DND-41 (cell line): ENCODE results near the gene PCDHB10.
"Not testable (repeated sequence)": the region's sequence is repeated elsewhere in the genome, so short reads cannot be mapped to it uniquely, and the experiment has no call there.

Experiments
- ATAC-seq: fragments of 200-7000 bp; cut with Tn5 transposase; 3 replicates; pipeline ENCODE4 v1.9.1; 2021; ENCODE audit warnings: low read depth; ENCODE audit not compliant: insufficient read depth
- DNase-seq: peaks from one replicate; pipeline ENCODE4 v3.0.0-alpha.2; 2020
- H2AFZ ChIP-seq: 2 replicates; pipeline ENCODE4 v1.6.0; 2012; ENCODE audit warnings: low read depth, low read length
- H3K27ac ChIP-seq: 2 replicates; pipeline ENCODE4 v1.5.1; 2012; ENCODE audit warnings: low read length, inconsistent platforms
- H3K27me3 ChIP-seq: fragments of 200-600 bp; sonication (generic); 2 replicates; pipeline ENCODE4 v1.6.0; 2012; ENCODE audit warnings: low read length, mild to moderate bottlenecking, inconsistent platforms; ENCODE audit not compliant: insufficient read depth, poor library complexity
- H3K36me3 ChIP-seq: 2 replicates; pipeline ENCODE4 v1.5.1; 2012; ENCODE audit warnings: low read length, inconsistent platforms; ENCODE audit not compliant: insufficient read depth
- H3K4me1 ChIP-seq: 2 replicates; pipeline ENCODE4 v1.5.1; 2012; ENCODE audit warnings: mild to moderate bottlenecking, low read length; ENCODE audit not compliant: insufficient read depth
- H3K4me2 ChIP-seq: 2 replicates; pipeline ENCODE4 v1.6.0; 2012; ENCODE audit warnings: mild to moderate bottlenecking, moderate library complexity, low read length, inconsistent platforms; ENCODE audit not compliant: insufficient read depth
- H3K4me3 ChIP-seq, 2 experiments: fragments of 200-600 bp in 1 of 2; shearing (Covaris generic) in 1 of 2; 2 replicates each; pipeline ENCODE4 v1.5.1; 2012 to 2016; ENCODE audit warnings: inconsistent platforms in 2 of 2, low read length in 2 of 2, mild to moderate bottlenecking in 2 of 2, low read depth in 1 of 2, moderate library complexity in 1 of 2
- H3K79me2 ChIP-seq: 2 replicates; pipeline ENCODE4 v1.6.0; 2012; ENCODE audit warnings: low read length, inconsistent platforms; ENCODE audit not compliant: insufficient read depth
- H3K9ac ChIP-seq: 2 replicates; pipeline ENCODE4 v1.6.0; 2012; ENCODE audit warnings: low read depth, mild to moderate bottlenecking, inconsistent platforms, low read length, moderate library complexity
- H3K9me3 ChIP-seq: 2 replicates; pipeline ENCODE4 v1.5.1; 2012; ENCODE audit warnings: low read length, moderate library complexity, mild to moderate bottlenecking, inconsistent platforms; ENCODE audit not compliant: insufficient read depth, severe bottlenecking
- H4K20me1 ChIP-seq: 2 replicates; pipeline ENCODE4 v1.6.0; 2012; ENCODE audit warnings: low read length; ENCODE audit not compliant: insufficient read depth
- EZH2 ChIP-seq: IDR thresholded peaks from 3 replicates; pipeline ENCODE4 v1.6.1; 2012; ENCODE audit warnings: borderline replicate concordance, low read depth, mild to moderate bottlenecking, moderate library complexity, low read length, inconsistent platforms; ENCODE audit not compliant: severe bottlenecking
- TF ChIP-seq, protein P1 (sequence below): IDR thresholded peaks from 2 replicates; pipeline ENCODE4 v1.5.1; 2012; ENCODE audit warnings: borderline replicate concordance, low read length, moderate library complexity, mild to moderate bottlenecking; ENCODE audit not compliant: poor library complexity, severe bottlenecking; ENCODE audit errors: extremely low read depth

PCDHB10 gene

DNA sequence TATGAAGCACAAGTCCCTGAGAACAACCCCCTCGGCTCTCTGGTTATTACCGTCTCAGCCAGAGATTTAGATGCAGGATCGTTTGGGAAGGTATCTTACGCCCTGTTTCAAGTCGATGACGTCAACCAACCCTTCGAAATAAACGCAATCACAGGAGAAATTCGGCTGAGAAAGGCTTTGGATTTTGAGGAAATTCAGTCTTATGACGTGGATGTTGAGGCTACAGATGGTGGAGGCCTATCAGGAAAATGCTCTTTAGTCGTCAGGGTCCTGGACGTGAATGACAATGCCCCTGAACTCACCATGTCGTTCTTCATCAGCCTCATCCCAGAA, 41.2 kb upstream of the PCDHB10 start:
- H2AFZ ChIP-seq: no peak overlapping the region
- H3K27ac ChIP-seq: no peak overlapping the region
- no peaks in the 10 kb centered on the region for H3K4me1 ChIP-seq
- no peak for DNase-seq
- H3K9ac ChIP-seq: no peak overlapping the region
- no peaks in the 10 kb centered on the region for H3K27me3 ChIP-seq
- ATAC-seq: no peak
- no peaks in the 10 kb centered on the region for H3K9me3 ChIP-seq
- TF ChIP-seq, protein P1, sequence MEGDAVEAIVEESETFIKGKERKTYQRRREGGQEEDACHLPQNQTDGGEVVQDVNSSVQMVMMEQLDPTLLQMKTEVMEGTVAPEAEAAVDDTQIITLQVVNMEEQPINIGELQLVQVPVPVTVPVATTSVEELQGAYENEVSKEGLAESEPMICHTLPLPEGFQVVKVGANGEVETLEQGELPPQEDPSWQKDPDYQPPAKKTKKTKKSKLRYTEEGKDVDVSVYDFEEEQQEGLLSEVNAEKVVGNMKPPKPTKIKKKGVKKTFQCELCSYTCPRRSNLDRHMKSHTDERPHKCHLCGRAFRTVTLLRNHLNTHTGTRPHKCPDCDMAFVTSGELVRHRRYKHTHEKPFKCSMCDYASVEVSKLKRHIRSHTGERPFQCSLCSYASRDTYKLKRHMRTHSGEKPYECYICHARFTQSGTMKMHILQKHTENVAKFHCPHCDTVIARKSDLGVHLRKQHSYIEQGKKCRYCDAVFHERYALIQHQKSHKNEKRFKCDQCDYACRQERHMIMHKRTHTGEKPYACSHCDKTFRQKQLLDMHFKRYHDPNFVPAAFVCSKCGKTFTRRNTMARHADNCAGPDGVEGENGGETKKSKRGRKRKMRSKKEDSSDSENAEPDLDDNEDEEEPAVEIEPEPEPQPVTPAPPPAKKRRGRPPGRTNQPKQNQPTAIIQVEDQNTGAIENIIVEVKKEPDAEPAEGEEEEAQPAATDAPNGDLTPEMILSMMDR: no peak
- no peak for TF ChIP-seq EZH2
- no peaks in the 10 kb centered on the region for H3K36me3 ChIP-seq
- no peaks in the 10 kb centered on the region for H3K79me2 ChIP-seq
- no peaks in the 10 kb centered on the region for H4K20me1 ChIP-seq
- no peak overlapping the region for H3K4me2 ChIP-seq
- H3K4me3 ChIP-seq: no peak overlapping the region

DNA sequence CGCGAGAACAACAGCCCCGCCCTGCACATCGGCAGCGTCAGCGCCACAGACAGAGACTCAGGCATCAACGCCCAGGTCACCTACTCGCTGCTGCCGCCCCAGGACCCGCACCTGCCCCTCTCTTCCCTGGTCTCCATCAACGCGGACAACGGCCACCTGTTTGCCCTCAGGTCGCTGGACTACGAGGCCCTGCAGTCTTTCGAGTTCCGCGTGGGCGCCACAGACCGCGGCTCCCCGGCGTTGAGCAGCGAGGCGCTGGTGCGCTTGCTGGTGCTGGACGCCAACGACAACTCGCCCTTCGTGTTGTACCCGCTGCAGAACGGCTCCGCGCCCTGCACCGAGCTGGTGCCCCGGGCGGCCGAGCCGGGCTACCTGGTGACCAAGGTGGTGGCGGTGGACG, 40.5 kb upstream of the PCDHB10 start:
- not testable (repeated sequence) for H2AFZ ChIP-seq, H3K9me3 ChIP-seq, H3K27ac ChIP-seq, H3K4me1 ChIP-seq, H3K36me3 ChIP-seq, ATAC-seq, H3K4me2 ChIP-seq, H3K27me3 ChIP-seq, H3K4me3 ChIP-seq, H3K9ac ChIP-seq, H4K20me1 ChIP-seq, H3K79me2 ChIP-seq, DNase-seq

DNA sequence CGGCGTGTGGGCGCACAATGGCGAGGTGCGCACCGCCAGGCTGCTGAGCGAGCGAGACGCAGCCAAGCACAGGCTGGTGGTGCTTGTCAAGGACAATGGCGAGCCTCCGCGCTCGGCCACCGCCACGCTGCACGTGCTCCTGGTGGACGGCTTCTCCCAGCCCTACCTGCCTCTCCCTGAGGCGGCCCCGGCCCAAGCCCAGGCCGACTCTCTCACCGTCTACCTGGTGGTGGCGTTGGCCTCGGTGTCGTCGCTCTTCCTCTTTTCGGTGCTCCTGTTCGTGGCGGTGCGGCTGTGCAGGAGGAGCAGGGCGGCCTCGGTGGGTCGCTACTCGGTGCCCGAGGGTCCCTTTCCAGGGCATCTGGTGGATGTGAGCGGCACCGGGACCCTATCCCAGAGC, 40.1 kb upstream of the PCDHB10 start:
- H3K79me2 ChIP-seq, H3K27me3 ChIP-seq, H3K4me3 ChIP-seq: not testable (repeated sequence)

DNA sequence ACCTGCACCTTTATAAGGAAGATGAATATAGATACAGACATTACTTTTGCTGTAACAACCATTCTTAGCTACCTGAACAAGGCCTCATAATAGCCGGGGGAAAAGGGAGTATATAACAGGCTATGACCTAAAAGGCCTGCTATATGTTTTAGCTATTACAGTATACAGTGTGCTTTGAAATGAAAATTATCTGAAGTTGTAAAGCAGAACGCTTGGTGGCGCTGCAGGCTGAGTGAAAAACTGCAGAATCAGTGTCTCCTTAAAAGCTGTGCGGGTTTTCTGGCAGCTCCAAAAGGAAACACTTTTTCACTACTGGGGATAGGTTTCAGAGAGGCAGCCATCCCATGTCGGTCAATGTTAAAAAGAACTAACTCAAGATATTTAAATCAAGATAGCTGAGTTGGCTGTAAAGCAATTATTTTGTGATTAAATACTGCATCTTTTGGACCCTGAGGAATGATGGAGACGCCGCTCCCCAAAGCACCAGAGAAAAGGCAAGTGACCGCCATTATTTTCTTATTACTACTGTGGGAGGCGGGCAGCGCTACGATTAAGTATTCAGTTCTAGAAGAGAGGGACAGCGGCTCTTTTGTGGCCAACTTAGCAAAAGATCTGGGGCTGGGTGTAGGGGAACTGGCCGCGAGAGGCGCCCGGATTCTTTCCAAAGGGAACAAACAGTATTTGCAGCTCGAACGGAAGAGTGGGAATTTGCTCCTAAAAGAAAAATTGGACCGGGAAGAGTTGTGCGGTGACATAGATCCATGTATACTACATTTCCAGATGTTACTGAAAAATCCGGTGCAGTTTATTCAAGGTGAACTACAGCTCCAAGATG, 36.4 kb upstream of the PCDHB10 start:
- H3K4me1 ChIP-seq: no peaks in the 10 kb centered on the region
- TF ChIP-seq, protein P1: no peak
- no peak for TF ChIP-seq EZH2
- no peak for ATAC-seq

More for the DNA sequence above, 40.1 kb upstream of the PCDHB10 start:
- H3K9me3 ChIP-seq, H4K20me1 ChIP-seq, ATAC-seq, H3K36me3 ChIP-seq, H3K27ac ChIP-seq, H3K4me1 ChIP-seq, H3K4me2 ChIP-seq, DNase-seq, H2AFZ ChIP-seq, H3K9ac ChIP-seq: not testable (repeated sequence)

DNA sequence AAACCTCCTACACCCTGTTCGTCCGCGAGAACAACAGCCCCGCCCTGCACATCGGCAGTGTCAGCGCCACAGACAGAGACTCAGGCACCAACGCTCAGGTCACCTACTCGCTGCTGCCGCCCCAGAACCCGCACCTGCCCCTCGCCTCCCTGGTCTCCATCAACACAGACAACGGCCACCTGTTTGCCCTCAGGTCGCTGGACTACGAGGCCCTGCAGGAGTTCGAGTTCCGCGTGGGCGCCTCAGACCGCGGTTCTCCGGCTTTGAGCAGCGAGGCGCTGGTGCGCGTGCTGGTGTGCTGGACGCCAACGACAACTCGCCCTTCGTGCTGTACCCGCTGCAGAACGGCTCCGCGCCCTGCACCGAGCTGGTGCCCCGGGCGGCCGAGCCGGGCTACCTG, 34.8 kb upstream of the PCDHB10 start:
- ATAC-seq: not testable (repeated sequence)

More for the DNA sequence above, 36.4 kb upstream of the PCDHB10 start:
- H3K27ac ChIP-seq: no peak overlapping the region
- H3K4me3 ChIP-seq: no peak overlapping the region
- H3K36me3 ChIP-seq: no peaks in the 10 kb centered on the region
- no peaks in the 10 kb centered on the region for H3K27me3 ChIP-seq
- no peaks in the 10 kb centered on the region for H4K20me1 ChIP-seq
- no peak overlapping the region for H3K9ac ChIP-seq
- H3K9me3 ChIP-seq: no peaks in the 10 kb centered on the region
- H3K79me2 ChIP-seq: no peaks in the 10 kb centered on the region
- no peak overlapping the region for H3K4me2 ChIP-seq
- H2AFZ ChIP-seq: no peak overlapping the region
- no peak for DNase-seq

DNA sequence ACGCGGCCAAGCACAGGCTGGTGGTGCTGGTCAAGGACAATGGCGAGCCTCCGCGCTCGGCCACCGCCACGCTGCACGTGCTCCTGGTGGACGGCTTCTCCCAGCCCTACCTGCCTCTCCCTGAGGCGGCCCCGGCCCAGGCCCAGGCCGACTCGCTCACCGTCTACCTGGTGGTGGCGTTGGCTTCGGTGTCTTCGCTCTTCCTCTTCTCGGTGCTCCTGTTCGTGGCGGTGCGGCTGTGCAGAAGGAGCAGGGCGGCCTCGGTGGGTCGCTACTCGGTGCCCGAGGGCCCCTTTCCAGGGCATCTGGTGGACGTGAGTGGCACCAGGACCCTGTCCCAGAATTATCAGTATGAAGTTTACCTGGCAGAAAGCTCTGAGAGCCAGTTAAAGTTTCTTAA, 34.3 kb upstream of the PCDHB10 start:
- ATAC-seq, H4K20me1 ChIP-seq: not testable (repeated sequence)

More for the DNA sequence above, 34.8 kb upstream of the PCDHB10 start:
- not testable (repeated sequence) for H3K4me3 ChIP-seq, H3K4me2 ChIP-seq, H3K27ac ChIP-seq, H3K9ac ChIP-seq, H3K36me3 ChIP-seq, H3K27me3 ChIP-seq, DNase-seq, H3K9me3 ChIP-seq, H4K20me1 ChIP-seq, H3K79me2 ChIP-seq, H2AFZ ChIP-seq, H3K4me1 ChIP-seq

More for the DNA sequence above, 34.3 kb upstream of the PCDHB10 start:
- H3K36me3 ChIP-seq, H3K9ac ChIP-seq, H3K79me2 ChIP-seq, H3K9me3 ChIP-seq, H3K4me3 ChIP-seq, H3K27me3 ChIP-seq, H3K27ac ChIP-seq, H3K4me2 ChIP-seq, DNase-seq, H2AFZ ChIP-seq, H3K4me1 ChIP-seq: not testable (repeated sequence)
